Urinary bladder (tissue), 4 donors: ENCODE measurements around the gene FAM32A. TPM values are rescaled to one million over a fixed set of nuclear protein-coding genes. Genes with fewer than 3 reads are reported as not detected.

Experiments used
- DNase-seq: peaks from one replicate; pipeline ENCODE4 v3.0.0-alpha.2; 2015; ENCODE audit errors: extremely low spot score
- H3K27ac ChIP-seq: one replicate; pipeline ENCODE4 v1.5.1; 2013; ENCODE audit warnings: low read depth, mild to moderate bottlenecking, moderate library complexity
- H3K36me3 ChIP-seq: one replicate; pipeline ENCODE4 v1.6.1; 2013; ENCODE audit warnings: mild to moderate bottlenecking, moderate library complexity; ENCODE audit not compliant: insufficient read depth
- H3K4me1 ChIP-seq: one replicate; pipeline ENCODE4 v1.6.1; 2013; ENCODE audit warnings: mild to moderate bottlenecking, moderate library complexity; ENCODE audit not compliant: insufficient read depth
- H3K4me3 ChIP-seq: one replicate; pipeline ENCODE4 v1.5.1; 2013; ENCODE audit warnings: low read depth, low read length
- WGBS: extraction: QIAGEN DNeasy Blood & Tissue Kit; methylation state at CpG from one replicate; pipeline ENCODE4 v1.1.7; 2013; 5-methylcytosine and 5-hydroxymethylcytosine counted together
- polyA plus RNA-seq: library from polyadenylated mRNA; stranded (reverse); fragments of 200-250 nt; gene quantifications from one replicate; pipeline ENCODE4 v1.2.3, GENCODE V29; 2013
- total RNA-seq: library from RNA; depleted of rRNA; stranded (reverse); fragments of >200 nt; gene quantifications from one replicate; pipeline ENCODE4 v1.2.3, GENCODE V29; 2014
- donor health status: healthy with polysubstance abuse.
- donor health status: healthy.

Gene FAM32A
- total and polyA plus RNA-seq, 2 donors, result 75.8 to 94.5 TPM

DNA sequence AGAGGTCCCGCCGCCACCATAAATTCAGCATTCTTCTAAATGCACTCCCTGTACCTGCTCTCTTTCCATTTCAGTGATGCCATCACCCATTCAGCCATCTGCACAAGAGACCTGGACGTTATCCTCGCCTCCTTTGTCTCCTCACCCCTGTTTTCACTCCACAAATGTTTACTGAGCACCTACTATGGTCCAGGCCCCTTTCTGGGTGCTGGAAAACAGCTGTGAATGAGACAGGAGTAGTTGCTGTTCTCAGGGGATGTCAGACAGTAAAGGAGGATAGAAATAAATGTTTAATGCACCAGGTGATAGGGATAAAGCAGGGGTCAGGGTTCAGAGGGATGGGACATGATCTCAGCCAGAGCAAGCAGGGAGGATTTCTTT lies 15.8 kb downstream of the FAM32A start:
- no peaks in the 10 kb centered on the region for H3K4me1 ChIP-seq
- H3K36me3 ChIP-seq, result peaks cover 1% of the 10 kb centered on the region
- no peak for DNase-seq
- H3K27ac ChIP-seq, result no peak overlapping the region
- H3K4me3 ChIP-seq, result no peak overlapping the region
- WGBS, result 90% methylated on average over 4 of the region's 4 CpGs

DNA sequence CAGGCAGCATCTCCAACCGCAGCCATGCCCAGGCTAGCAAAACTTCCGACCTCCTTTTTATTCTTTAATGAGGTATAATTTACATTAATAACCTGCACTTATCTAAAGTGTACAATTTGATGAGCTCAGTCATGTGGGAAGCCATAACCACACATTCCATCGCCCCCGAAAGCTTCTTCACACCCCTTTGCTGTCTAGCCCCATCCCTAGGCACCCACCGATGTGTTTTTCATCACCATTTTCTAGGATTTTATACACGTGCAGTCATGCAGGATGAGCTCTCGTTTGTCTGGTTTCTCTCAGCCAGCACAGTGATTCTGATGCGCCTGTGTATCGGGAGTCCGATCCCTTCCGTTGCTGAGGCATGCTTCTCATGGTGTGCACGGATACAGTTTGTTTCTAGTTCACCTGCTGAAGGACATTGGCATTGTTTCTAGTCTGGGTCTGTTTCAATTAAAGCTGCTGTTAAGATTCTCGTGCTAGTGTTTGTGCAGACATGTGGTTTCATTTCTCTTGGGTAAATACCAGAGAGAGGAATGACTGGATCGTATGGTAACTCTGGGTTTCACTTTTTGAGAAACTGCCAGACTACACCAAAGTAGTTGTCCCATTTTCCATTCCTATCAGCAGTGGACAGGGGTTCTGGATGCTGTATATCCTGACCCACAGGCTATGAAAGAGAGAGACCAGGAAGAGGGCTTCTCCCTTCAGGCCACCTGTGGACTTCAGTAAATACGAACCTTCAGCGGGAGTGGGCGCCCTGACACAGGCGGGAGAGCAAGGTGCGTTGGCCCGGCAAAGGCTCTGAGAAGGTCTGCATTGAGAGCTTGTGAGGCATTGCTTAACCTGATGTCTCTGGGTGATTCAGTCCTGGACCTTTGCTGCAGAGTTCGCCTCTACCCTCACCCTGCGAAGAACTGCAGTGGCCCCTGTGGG lies 17.4 kb downstream of the FAM32A start:
- H3K4me3 ChIP-seq, result no peak overlapping the region
- peaks cover 1% of the 10 kb centered on the region for H3K36me3 ChIP-seq
- 86% methylated on average over 22 of the region's 22 CpGs for WGBS
- H3K4me1 ChIP-seq, result no peaks in the 10 kb centered on the region
- DNase-seq, result no peak
- no peak overlapping the region for H3K27ac ChIP-seq

DNA sequence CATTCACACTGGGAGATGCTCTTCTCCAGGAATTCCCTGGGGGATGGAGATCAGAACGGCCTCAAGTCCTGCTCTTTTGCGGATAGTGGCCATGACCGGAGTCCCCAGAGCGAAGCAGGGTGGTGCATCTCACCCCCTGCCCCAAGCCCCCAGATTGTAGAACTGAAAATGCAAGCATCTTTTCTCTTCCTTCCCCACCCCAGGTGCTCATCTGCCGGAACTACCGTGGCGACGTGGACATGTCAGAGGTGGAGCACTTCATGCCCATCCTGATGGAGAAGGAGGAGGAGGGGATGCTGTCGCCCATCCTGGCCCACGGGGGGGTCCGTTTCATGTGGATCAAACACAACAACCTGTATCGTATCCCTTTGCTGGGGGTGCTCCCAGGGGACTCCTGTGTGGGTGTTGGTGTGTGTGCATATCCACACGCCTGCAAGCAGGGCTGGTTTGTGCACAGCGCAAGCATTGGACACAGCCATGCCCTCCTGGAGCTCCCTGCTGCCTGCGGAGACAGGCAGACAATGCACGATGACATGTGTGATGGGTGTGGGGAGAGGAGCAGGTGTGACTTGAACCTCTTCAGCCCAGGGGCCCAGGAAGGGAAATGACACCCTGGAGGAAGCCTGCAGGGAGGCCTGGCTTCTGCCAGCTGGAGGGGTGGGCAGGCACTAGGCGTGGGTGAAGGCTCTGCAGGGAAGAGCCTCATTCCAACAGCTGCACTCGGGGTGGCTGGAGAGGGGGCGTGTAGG lies 18.2 kb downstream of the FAM32A start:
- Histone ChIP-seq H3K36me3 (peaks cover 1% of the 10 kb centered on the region), H3K27ac (no peak overlapping the region), H3K4me1 (no peaks in the 10 kb centered on the region), H3K4me3 (no peak overlapping the region)
- WGBS, result 92% methylated on average over 19 of the region's 19 CpGs
- no peak for DNase-seq

DNA sequence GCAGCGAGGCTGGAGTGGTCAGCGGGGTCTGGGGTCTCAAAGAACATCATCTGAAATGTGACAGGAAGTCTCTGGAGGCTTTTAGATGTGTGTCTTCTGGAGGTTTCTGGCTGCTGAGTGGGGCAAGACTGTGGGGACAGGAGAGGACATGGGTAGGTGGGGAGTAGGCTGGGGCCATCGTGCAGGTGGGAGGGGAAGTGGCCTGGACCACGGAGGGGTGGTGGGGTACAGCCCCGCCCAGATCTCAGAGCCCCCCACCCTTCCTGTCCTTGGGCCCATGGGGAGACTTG lies 18.7 kb downstream of the FAM32A start:
- 92% methylated on average over 5 of the region's 5 CpGs for WGBS
- H3K4me1 ChIP-seq, result no peaks in the 10 kb centered on the region
- H3K27ac ChIP-seq, result no peak overlapping the region
- peaks cover 1% of the 10 kb centered on the region for H3K36me3 ChIP-seq
- no peak overlapping the region for H3K4me3 ChIP-seq
- no peak for DNase-seq

DNA sequence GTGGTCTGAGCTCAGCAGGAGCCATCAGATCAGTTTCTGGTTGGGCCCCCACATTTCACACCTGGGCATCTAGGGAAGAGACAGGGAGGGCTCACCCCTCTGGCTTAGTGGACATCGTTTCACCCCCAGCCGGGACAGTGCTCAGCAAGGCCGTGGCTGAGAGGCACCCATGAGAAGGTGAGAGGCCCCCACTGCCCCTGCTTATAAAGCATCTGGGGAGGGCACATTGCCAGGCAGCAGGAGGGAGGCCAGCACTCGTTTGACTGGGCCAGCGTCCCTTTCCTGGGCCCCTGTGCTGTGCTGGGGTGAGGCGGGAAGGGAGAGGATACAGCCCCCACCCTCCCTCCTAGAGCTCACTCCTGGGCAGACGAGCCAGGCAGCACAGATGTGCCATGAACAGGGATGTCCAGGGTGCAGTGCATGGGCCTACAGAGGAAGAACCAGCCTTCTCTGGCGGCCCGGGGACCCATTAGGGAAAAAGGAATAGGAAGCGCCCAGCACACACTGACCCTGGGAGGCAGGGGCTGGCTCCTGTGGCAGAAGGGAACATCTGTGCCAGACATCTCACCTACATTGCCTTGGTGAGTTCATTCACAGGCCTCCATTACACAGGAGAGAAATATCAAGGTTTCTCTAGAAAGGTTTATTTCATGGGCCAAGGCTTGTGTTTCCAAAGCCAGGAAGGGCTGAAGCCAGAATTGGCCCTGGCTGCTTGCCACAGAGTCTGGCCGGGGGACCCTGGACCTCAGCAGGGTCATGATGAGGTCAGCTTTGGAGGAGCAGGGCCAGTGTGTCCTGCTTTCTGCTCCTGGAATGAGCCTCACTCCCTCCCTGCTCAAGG lies 20.2 kb downstream of the FAM32A start:
- Histone ChIP-seq H3K4me3 (no peak overlapping the region), H3K27ac (no peak overlapping the region), H3K36me3 (peaks cover 1% of the 10 kb centered on the region), H3K4me1 (no peaks in the 10 kb centered on the region)
- 61% methylated on average over 11 of the region's 11 CpGs for WGBS
- no peak for DNase-seq

DNA sequence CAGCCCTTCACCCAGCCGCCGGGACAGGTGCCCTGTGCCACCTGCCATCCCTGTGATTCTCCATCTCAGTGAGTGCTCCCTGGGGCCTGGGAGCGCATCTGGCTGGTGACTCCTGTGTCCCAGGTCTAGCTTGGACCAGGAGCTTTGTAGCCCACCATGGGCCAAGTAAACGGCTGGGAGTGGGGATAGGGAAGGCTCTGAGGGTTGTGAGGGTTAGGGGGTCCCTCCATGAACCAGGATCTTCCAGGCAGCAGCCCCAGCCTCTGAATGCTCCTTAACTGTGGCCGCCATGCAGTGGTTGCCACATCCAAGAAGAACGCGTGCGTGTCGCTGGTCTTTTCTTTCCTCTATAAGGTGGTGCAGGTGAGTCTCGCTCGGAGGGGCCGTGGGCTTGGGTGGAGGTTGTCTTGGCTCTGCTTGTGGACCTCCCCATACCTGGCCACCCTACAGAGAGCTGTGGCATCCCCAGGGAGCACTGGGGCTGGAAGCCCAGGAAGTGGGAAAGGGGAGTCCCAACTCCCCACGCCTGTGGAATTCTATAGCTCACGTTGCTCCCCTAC lies 20.9 kb downstream of the FAM32A start:
- H3K36me3 ChIP-seq, result peaks cover 1% of the 10 kb centered on the region
- 92% methylated on average over 14 of the region's 14 CpGs for WGBS
- H3K27ac ChIP-seq, result no peak overlapping the region
- no peak overlapping the region for H3K4me3 ChIP-seq
- no peaks in the 10 kb centered on the region for H3K4me1 ChIP-seq
- no peak for DNase-seq

DNA sequence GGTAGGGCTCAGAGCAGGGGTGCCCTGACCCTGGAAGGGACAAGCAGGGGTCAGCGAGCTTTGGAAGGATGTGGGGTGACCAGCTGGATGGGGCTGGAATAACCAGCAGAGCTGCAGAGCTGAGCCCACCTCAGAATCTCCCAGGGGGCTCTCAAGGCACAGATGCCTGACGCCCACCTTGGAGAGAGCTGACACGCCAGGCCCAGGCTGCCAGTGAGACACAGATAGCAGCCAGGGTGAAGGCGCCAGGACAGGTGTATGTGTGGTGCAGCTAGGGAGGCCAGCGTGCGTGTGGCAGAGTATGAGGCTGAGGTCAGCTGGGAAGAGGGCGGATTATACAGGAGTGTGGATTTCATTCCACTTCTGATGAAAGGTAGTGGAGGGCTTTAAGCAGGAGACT lies 21.4 kb downstream of the FAM32A start:
- Histone ChIP-seq H3K4me1 (no peaks in the 10 kb centered on the region), H3K27ac (no peak overlapping the region), H3K4me3 (no peak overlapping the region), H3K36me3 (peaks cover 1% of the 10 kb centered on the region)
- WGBS, result 95% methylated on average over 7 of the region's 7 CpGs
- DNase-seq, result no peak

DNA sequence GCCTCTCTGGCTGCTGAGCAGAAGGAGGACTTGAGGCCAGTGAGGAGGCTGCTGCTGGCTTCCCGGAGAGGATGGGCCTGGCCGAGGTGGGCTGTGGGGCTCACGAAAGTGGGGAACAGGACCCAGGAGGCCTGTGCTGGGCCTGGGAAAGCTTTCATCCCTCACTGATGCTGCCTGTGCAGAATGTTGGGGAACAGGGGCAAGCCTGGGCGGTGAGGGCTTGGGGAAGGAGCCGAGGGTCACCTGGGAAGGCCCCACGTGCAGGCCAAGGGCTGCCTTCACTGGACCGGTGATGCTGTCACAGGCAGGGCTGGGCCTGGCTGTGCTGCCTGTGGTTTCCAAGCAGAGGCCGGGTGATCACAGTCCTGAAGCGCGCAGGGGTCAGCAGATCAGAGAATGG lies 21.9 kb downstream of the FAM32A start:
- 92% methylated on average over 10 of the region's 10 CpGs for WGBS
- no peak for DNase-seq
- H3K4me1 ChIP-seq, result no peaks in the 10 kb centered on the region
- H3K36me3 ChIP-seq, result peaks cover 1% of the 10 kb centered on the region
- H3K27ac ChIP-seq, result no peak overlapping the region
- H3K4me3 ChIP-seq, result no peak overlapping the region

DNA sequence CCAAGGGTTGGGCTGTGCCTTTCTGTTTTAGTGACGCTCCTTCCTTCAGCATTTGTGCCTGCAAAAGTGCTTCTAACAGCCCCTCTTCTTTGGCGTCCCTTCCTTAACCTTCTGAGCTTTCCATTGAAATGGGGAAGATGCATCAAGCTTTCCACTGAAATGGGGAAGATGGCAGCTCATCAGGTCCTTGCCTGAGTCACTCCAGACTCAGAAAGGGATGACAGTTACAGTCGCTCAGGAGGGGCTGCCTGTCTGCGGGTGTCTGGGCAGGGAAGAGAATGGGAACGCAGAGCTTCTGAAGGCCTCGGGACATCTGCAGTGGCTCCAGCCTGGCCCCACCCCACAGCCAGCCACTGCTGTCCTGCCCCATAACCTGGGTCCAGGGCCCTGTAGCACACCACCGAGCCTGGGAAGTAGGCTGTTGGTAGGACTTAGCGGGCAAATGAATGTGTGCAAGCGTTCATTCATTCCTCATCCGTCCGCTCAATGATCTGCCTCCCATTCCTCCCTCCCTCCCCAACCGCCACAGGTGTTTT lies 22.3 kb downstream of the FAM32A start:
- no peak for DNase-seq
- Histone ChIP-seq H3K36me3 (peaks cover 1% of the 10 kb centered on the region), H3K4me3 (no peak overlapping the region), H3K27ac (no peak overlapping the region), H3K4me1 (no peaks in the 10 kb centered on the region)
- WGBS, result 86% methylated on average over 12 of the region's 12 CpGs

DNA sequence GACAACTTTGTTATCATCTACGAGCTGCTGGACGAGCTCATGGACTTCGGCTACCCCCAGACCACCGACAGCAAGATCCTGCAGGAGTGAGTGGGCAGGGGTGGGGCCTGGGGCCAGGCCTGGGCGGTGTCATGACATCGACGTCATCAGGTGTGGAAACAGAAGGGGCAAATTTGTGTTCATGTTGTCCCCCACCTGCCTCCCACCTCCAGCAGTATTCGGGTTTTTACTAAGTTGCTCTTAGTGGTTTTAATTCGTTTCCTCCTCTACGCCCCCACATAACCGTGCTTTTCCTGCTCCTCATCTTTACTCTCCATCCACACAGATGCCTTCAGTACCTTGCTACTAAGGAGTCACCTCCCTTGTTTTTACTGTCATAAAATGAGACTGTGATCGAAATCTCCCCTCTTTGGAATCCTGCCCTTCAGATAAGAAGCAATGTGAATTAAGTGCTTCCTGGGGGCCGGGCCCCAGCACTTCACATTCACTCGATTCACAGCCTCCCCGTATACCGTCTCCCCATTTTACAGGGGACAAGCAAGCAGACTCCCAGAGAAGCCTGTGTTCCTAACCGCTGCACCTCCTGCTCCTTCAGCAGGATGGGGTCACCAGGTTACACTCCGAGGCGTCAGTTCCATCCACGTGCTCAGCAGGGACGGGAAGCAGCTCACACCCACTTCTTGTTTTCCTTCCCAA lies 23.0 kb downstream of the FAM32A start:
- 84% methylated on average over 21 of the region's 21 CpGs for WGBS
- DNase-seq, result no peak
- H3K27ac ChIP-seq, result no peak overlapping the region
- peaks cover 1% of the 10 kb centered on the region for H3K36me3 ChIP-seq
- no peak overlapping the region for H3K4me3 ChIP-seq
- H3K4me1 ChIP-seq, result no peaks in the 10 kb centered on the region

DNA sequence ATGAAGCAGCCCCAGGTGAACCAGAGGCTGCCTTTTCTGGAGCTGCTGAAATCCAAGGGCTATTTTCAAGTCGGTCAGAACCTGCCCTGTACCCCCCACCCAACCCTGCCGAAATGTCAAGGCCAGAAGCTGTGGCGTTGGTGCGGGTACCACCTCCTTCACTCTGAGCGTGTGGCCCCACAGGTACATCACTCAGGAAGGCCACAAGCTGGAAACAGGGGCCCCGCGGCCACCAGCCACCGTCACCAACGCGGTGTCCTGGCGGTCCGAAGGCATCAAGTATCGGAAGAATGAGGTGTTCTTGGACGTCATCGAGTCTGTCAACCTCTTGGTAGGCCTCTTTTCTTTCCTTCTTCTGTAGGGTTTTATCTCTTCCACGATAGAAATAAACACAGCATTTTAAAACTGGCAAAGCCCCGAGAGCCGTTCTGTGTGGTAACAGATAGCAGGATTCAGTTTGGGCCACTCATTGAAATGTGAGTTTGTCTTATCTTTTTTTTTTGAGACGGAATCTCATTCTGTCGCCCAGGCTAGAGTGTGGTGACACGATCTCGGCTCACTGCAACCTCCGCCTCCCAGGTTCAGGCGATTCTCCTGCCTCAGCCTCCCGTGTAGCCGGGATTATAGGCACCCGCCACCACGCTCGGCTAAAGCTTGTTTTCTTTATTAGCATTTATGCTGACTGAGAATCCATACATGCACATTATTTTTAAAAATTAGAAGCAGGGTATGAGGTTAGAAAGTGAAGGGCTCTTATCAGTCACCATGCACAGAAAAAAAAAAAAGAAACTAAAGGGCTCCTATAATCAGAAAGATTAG lies 23.8 kb downstream of the FAM32A start:
- H3K4me1 ChIP-seq, result no peaks in the 10 kb centered on the region
- peaks cover 1% of the 10 kb centered on the region for H3K36me3 ChIP-seq
- H3K4me3 ChIP-seq, result no peak overlapping the region
- WGBS, result 89% methylated on average over 29 of the region's 29 CpGs
- no peak overlapping the region for H3K27ac ChIP-seq
- DNase-seq, result no peak

DNA sequence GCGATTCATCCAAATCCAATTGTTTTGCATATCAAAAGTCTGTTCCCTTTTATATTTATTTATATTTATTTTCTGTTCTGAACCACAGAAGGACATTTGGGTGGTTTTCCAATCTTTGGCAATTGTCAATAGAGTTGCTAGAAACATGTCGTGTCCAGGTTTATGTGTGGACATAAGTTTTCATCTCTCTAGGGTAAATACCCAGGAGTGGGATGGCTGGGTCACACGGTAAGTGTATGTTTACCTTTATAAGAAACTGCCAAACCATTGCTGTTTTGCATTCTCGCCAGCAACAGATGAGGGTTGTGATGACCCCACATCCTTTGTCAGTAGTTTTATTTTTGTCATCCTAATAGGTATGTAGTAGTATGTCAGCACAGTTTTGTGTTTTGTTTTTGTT lies 25.0 kb downstream of the FAM32A start:
- Histone ChIP-seq H3K4me1 (no peaks in the 10 kb centered on the region), H3K36me3 (no peaks in the 10 kb centered on the region), H3K4me3 (no peak overlapping the region), H3K27ac (no peak overlapping the region)
- 89% methylated on average over 4 of the region's 4 CpGs for WGBS
- no peak for DNase-seq
